GM18868 (cell line): ENCODE measurements around the gene CAPN7.
"Not testable (repeated sequence)": the region's sequence is repeated elsewhere in the genome, so short reads cannot be mapped to it uniquely, and the experiment has no call there.

ENCODE experiments used
- ATAC-seq: cut with Tn5 transposase; IDR thresholded peaks from one replicate; pipeline ENCODE4 v1.9.1; 2021; ENCODE audit warnings: mild to moderate bottlenecking, moderate library complexity; ENCODE audit not compliant: unreplicated experiment

Gene CAPN7

GRCh38 chr3:15205934-15206661 is at the start of gene CAPN7:
CAPN7 (plus strand) TSS chr3:15206246; CDS start chr3:15206496, 250 bp downstream.
- peak; percentile 88 for ATAC-seq

- ATAC-seq: no peak
Observed at GRCh38 chr3:15157441-15157840, 48.6 kb upstream of the CAPN7 start.

- no peak for ATAC-seq
Observed at GRCh38 chr3:15159501-15160136, 46.4 kb upstream of the CAPN7 start.

GRCh38 chr3:15160662-15161061 is 45.4 kb upstream of the CAPN7 start:
- no peak for ATAC-seq

DNA sequence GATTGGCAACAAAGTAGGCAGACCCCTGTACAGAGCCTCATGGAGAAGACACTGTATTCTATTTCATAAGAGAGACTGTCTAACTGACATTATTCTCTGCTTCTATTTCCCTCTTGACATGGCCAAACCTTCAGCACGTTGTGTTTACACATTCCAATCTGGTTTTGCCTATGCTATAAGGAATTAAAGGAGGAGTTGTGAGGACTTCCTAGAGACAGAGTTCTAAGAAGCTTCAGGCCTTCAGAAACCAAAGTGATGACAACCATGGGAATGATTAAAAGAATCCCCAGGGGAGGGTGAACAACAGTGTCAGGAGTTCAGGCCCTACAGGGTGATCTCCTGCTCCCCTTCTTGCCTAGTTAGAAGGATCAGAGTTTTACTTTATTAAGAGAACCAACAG is 44.9 kb upstream of the CAPN7 start:
- no peak for ATAC-seq

- ATAC-seq: not testable (repeated sequence)
Observed at GRCh38 chr3:15163656-15164055, 42.4 kb upstream of the CAPN7 start.

DNA sequence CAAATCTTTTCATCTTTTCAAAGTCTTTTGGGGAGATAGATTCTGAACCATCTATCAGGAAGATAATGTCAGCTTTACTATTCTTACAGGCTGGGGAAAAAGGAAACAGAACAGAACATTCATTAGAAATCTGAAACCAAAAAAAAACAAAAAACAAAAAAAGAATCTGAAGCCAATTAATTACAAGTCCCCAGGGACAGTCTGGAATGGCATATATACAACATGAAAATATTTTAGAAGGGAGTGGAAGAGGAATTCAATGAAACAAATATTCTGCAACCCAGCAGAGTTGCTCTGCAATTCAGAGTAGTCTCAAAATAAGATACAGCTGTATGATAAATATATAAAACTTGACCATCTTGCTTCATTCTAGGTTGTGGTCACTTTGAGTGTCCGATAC is 41.7 kb upstream of the CAPN7 start:
- ATAC-seq: no peak

DNA sequence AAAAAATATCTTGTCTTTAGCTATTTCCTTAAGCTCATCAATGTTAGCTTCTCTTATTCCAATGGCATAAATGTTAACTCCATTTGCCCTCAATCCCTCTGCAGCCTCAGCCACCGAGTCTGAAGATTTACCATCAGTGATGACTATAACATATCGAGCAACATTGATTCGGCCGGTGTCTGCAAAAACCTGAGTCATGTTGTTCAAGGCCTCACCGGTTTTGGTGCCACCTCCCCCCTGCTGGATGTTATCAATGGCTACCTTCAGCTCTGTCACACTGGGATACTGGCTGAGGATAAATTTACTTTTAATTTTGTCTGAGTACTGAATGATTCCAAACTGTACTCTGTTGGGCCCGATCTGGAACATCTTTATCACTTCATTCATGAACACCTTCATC is 41.0 kb upstream of the CAPN7 start:
- no peak for ATAC-seq

- not testable (repeated sequence) for ATAC-seq
Observed at GRCh38 chr3:15166391-15166790, 39.7 kb upstream of the CAPN7 start.

DNA sequence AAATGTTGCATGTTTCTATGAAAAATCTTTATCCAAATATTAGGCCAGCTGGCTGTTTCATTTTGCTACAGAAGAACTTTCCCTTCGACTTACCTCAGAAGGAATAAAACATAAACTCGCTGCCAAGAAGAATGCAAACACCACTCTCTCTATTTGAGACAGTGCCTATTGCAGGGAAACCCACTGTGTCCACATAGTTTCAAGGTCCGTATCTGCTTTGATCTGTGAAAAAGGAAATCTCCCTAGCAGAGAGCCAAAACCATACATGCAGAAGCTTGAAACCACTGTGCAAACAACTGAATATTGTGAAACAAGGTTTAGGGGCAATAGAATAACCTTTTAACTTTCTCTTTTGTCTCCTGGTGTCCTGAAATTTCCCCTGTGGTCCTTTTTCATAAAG is 35.0 kb upstream of the CAPN7 start:
- ATAC-seq: peak; percentile 99

DNA sequence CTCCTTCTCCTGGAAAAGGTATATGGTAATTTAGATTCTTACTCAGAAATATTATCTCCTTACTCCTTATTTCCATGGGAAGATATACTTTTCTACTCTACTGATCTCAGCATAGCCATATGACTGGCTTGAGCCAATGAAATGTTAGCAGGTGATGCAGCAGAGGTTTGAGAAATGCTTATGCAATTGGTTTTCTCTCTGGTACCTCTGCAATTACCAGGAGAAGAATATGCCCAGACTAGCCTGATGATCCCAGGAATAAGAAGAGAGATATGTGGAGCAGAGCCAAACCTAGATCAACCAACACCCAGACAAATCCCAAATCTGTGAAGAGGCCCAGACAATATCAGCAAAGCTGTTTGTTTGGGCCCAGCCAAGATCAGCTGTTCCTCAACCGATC is 33.2 kb upstream of the CAPN7 start:
- no peak for ATAC-seq

DNA sequence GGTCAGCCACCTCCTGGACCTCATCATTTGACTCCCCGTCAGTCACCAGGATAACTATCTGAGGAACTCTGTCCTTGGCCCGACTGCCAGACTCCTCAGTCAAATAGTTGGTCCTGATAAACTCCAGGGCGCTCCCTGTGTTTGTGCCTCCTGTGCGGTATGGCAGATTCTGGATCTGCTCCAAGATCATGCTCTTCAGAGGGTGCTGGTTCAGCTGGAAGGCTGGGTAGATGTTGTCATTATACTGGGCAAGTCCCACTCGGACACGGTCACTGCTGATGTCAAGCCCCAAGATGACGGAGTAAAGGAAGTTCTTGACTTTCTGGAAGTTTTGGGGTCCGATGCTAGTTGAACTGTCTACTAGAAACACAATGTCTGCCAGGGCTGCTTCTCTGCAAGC is 31.1 kb upstream of the CAPN7 start:
- no peak for ATAC-seq

- no peak for ATAC-seq
Observed at GRCh38 chr3:15175605-15176004, 30.4 kb upstream of the CAPN7 start.

- ATAC-seq: peak; percentile 77
Observed at GRCh38 chr3:15180042-15180611, 25.9 kb upstream of the CAPN7 start.

GRCh38 chr3:15181511-15181910 is 24.5 kb upstream of the CAPN7 start:
- no peak for ATAC-seq

DNA sequence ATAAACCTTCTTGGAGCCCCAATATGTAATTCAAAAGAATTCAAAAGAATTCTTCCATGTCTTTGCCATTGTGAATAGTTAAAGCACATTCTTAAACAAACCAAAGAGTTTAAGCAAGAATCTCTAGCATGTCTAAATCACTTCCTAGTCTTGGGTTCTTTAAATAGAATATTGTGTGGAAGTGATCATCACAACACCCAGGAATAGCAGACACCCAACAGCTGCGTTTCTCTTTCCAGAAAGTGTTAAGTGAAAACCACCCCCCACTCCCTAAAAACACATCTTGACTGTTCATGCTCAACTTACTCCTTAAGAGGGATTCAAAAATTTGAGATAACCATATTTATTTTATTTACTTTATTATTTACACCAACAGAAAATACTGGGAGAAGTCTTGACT is 24.1 kb upstream of the CAPN7 start:
- ATAC-seq: no peak

GRCh38 chr3:15183011-15183410 is 23.0 kb upstream of the CAPN7 start:
- ATAC-seq: no peak

DNA sequence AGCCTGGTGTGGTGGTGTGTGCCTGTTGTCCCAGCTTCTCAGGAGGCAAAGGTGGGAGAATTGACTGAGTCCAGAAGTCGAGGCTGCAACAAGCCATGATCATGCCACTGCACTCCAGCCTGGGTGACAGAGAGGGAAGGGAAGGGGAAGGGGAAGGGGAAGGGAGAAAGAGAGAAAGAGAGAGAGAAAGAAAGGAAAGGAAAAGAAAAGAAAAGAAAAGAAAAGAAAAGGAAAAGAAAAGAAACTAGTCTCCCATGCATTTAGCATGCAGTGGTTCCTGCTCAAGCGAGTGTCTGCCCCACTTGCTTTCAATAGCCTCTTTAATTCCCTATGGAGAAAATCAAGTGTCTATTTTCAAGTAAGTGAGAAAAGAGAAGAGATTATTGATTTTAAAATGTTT is 20.6 kb upstream of the CAPN7 start:
- no peak for ATAC-seq

DNA sequence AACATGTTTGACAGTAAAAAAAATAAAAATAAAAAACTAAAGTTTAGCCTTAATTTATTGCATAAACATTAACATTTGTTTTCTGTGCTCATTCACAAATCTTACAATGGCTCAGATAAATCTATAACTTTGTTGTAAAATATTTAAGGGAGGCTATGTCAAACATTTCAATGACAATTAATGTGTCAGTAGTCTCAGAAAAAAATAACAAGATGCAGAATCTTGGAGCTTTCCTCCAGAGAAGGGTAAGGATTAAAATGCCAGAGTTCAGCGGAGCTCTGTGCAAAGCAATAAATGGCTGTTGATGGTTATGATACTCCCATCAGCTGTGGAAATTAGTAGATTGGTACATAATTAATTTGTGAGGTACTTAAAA is 20.0 kb upstream of the CAPN7 start:
- no peak for ATAC-seq

DNA sequence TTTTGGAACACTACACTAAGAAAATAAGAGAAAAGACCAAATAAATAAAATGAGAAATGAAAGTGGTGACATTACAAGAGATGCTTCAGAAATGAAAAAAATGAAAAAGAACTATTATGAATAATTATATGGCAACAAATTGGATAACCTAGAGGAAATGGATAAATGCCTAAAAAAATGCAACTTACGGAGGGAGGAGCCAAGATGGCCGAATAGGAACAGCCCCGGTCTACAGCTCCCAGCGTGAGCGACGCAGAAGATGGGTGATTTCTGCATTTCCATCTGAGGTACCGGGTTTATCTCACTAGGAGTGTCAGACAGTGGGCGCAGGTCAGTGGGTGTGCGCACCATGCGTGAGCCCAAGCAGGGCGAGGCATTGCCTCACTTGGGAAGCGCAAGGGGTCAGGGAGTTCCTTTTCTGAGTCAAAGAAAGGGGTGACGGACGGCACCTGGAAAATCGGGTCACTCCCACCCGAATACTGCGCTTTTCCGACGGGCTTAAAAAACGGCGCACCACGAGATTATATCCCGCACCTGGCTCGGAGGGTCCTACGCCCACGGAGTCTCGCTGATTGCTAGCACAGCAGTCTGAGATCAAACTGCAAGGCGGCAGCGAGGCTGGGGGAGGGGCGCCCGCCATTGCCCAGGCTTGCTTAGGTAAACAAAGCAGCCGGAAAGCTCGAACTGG is 19.4 kb upstream of the CAPN7 start:
- ATAC-seq: not testable (repeated sequence)

DNA sequence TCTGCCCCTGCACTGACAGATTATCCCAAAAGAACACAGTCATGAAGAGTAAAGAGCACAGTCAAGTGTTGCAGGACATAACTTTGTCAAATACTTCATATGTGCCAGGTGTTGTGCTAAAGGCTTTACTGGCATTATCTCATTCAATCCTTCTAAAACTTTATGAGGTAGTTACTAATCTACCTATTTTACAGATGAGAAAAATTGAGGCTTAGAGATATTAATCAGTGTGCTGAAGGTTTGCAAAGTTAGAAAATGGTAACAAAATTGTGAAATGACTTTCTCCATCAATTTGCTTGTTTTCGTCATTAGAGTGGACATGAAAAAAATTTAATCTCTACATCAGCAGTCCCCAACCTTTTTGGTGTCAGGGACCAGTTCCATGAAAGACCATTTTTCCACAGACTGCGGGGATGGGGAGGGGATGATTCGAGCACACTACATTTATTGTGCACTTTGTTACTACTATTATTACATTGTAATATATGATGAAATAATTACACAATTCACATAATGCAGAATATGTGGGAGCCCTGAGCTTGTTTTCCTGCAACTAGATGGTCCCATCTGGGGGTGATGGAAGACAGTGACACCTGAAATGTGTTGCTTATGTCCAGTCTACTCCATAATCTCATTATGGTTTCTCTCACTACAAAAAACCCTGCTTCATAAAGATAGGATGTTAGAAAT is 8.6 kb upstream of the CAPN7 start:
- ATAC-seq: no peak
